AG09319 (cell line): Measurements from ENCODE around the gene TXNRD2.

Experiments used
- DNase-seq: peaks from one replicate; pipeline ENCODE4 v3.0.0-alpha.2; 2010; ENCODE audit warnings: low read depth; ENCODE audit errors: extremely low read depth
- TF ChIP-seq, protein P1 (sequence below): IDR thresholded peaks from 2 replicates; pipeline ENCODE4 v1.5.1; 2011; ENCODE audit warnings: low read depth, mild to moderate bottlenecking, inconsistent platforms, low read length, moderate library complexity

The TXNRD2 gene

DNA sequence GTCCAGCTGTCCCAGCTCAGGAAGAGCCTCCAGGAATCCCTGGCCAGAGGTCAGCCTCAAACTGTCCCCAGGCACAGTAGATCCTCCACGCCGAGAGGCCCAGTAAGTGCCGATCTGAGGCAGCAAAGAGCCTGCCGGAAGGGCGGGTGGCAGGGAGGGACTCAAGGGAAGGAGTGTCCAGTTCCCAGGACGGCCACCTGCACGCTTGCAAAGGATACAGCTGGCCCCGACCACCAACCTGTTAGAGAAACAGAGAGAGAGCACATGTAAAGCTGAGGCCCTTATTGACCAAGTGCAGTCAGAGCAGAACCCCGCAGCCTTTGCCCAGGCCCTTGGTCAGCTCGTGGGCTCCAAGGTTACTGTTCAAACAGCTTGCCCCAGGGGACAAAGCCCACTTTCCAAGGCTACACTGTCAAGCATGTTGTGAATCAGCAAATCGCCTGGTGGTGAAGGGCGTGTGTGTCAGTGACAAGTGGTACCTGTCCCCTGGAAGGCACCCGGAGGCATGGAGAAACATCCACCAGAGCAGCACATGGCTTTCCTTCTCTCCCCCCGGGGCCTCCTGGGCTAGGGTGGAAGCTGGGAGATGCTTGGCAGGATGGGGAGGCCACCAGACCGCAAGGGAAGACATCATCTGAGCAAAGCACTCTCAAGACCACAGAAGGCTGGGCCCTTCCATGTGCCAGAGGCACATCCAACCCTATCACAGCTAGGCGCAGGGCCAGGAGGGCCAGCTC, 42.6 kb downstream of the TXNRD2 start:
- TF ChIP-seq, protein P1, sequence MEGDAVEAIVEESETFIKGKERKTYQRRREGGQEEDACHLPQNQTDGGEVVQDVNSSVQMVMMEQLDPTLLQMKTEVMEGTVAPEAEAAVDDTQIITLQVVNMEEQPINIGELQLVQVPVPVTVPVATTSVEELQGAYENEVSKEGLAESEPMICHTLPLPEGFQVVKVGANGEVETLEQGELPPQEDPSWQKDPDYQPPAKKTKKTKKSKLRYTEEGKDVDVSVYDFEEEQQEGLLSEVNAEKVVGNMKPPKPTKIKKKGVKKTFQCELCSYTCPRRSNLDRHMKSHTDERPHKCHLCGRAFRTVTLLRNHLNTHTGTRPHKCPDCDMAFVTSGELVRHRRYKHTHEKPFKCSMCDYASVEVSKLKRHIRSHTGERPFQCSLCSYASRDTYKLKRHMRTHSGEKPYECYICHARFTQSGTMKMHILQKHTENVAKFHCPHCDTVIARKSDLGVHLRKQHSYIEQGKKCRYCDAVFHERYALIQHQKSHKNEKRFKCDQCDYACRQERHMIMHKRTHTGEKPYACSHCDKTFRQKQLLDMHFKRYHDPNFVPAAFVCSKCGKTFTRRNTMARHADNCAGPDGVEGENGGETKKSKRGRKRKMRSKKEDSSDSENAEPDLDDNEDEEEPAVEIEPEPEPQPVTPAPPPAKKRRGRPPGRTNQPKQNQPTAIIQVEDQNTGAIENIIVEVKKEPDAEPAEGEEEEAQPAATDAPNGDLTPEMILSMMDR, result no peak
- DNase-seq, result no peak

DNA sequence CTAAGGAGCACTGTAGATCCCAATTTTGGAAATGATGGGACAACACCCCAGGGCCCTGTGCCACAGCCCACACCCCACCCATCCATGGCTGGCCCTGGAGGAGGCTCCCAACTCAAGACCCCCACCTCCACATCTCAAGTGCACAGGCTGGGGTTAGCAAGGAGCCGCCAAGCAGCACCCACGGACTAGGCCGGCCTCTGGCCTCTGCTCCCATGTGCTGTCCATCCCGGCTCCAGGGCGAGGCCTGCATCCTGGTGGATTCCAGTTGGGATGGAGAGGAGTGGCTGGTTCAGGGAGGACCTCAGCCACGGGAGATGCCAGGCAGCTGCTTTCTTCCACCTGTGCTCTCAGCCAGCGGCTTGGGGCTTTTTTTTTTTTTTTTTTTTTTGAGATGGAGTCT, 43.5 kb downstream of the TXNRD2 start:
- no peak for DNase-seq
- TF ChIP-seq, protein P1, result no peak

DNA sequence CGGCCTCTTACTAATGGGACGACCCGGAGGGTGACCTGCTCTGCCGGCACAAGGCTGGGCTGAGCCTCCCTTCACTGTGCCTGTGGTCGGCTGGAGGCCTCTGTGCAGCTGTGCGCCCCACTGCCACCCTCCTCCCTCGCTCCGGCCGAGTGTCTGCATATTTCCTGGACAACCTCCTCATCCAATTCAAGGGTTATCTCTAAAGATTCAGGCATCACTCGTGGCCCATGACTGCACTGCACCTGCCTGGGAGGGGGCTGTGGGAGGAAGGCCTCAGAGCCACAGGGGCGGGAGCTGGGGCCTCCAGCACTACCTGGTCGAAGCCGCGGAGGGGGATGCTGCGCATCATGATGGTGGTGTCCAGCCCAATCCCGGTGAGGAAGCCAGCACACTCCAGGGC, 43.9 kb downstream of the TXNRD2 start:
- TF ChIP-seq, protein P1, result no peak
- DNase-seq, result no peak

DNA sequence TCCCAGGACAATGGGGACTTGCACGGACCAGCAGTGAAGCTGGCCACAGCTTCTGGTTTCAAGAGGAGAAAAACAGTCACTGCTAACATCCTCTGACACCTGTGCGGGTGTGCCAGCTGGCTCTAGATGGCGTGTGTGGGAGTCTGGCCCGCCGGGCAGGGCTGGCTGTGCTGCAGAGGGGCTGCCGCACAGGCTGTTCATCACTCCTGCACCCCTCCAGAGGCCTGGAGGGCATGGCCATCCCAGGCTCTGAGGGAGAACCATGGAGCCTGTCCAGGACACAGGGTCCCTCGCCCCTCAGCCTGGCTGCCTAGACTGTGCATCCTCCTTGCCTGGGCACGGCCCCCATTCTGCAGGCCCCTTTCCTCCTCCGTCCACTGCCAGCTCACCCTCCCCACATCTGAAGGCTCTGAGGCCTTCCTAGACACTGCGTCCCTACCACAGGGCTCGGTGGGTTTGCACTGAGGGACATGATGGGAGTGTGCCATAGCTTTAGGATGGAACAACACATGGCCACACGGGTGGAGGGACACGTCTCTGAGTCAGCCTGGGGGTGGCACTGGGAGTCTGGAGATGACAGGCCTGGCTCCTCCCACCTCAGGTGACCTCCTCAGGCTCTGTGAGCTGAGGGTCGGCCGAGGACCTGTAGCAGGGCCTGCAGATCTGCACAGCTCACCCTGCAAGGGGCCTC, 44.8 kb downstream of the TXNRD2 start:
- no peak for DNase-seq
- TF ChIP-seq, protein P1, result no peak

DNA sequence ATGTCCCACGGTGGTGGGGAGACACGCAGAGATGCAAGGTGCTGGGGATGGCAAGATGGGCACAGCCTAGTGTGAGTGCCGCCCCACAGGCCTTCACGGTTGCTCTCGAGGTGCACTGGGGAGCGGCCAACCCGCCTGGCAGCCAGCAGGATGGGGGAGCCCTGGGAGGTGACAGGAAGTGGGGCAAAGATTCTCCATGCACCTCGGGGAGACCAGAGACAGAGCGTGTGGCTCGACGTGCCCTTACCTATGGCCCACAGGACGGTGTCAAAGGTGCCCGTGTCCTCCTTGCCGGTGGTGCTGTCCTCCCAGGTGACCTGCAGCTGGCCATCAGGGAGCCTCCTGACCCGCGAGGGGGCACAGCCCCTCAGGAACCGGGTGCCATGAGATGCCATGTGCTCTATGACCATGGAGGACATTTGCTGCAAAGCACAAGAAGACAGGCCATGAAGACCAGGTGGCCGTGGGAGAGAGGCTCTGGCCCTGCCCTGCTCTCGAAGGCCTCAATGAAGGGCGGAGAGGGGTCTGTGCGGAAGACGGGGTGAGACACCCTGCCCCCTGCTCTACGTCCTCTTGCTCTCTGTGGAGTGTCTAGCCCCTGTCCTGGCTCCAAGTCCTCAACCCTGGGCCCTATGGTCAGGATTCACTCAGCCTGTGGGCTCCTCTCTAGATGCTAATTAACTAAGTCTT, 46.3 kb downstream of the TXNRD2 start:
- TF ChIP-seq, protein P1, result no peak
- DNase-seq, result no peak

DNA sequence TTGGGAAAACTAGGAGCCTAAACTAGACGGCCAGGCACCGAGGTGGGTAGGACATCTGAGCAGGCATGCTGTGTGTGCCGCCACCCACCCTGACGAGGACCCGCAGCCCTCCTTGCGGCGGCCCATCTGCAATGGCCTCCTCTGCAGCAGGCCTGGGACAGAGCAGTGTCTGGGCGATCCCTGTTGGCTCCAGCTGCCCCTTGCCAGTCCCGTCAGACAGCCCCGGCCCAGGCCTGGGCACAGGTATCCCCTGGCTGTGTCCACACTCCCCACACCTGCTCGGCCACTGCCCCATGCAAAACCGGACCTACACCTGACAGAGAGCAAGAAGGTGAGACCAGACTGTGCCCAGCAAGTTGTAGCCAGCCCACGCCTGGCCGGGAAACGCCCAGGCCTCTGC, 48.3 kb downstream of the TXNRD2 start:
- no peak for DNase-seq
- TF ChIP-seq, protein P1, result no peak

DNA sequence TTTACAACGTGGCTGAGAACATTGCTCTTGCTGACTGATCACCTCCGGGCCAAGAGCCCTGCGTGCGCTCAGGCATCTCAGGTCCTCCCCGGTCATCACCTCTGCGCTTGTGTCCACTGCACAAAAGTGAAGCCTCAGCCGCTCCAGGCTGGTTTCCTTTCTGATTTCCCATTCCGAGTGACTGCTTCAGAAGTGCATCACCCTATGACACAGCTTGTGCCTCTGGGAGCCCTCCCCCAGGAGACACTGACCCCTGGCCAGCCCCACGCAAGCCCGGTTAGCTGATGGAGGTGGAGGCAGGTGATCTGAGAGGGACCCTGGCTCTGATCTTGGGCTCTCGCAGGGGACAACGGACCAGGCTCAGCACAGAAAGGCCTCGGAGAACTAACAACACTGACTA, 48.7 kb downstream of the TXNRD2 start:
- DNase-seq, result no peak
- TF ChIP-seq, protein P1, result no peak
